GM21723 (cell line): ENCODE data around the gene DIPK2A.

Source experiments
- ATAC-seq: cut with Tn5 transposase; IDR thresholded peaks from one replicate; pipeline ENCODE4 v1.9.1; 2021; ENCODE audit warnings: mild to moderate bottlenecking, moderate library complexity; ENCODE audit not compliant: unreplicated experiment

Gene DIPK2A, protein sequence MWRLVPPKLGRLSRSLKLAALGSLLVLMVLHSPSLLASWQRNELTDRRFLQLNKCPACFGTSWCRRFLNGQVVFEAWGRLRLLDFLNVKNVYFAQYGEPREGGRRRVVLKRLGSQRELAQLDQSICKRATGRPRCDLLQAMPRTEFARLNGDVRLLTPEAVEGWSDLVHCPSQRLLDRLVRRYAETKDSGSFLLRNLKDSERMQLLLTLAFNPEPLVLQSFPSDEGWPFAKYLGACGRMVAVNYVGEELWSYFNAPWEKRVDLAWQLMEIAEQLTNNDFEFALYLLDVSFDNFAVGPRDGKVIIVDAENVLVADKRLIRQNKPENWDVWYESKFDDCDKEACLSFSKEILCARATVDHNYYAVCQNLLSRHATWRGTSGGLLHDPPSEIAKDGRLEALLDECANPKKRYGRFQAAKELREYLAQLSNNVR

DNA sequence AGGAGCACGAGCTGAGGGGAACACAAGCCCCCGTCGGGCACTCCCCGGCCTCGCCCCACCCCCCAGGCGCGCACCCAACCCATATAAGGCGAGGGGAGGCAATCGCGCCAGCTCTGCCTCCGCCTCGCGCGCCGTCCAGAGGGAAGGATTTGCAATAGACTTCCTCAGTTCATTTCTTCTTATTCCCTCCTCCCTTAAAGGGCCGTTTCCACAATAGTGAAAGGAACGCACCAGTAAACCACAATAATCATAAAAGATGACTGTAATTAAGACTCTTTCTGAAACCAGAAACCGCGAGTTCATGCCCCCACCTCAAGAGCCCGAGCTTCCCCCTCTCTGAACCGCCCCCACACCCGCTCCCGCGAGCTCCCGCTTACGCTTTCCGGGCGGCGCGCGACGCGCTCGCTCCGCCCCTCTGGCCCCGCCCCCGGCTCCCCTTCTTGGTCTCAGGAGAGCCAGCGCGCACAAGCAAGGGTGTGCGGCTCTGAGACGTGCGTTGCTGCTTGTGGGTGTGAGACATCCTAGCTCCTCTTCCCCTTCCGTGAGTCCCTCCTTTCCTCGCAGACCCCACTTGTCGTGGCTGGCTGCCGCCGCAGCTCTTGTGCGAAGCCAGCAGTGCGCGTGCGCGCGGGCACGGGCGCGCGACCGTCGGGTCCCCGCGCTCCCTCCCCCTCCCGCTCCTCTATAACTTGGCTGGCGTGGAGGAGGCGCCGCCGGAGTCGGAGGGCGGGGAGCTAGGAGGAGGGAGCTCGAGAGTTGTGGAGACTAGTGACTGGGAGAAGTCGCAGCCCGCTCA, at the start of gene DIPK2A:
Gene DIPK2A (plus strand): TSS at position 465 of the 796 bp plus-strand sequence. CDS start 510 bp downstream, outside the sequence.
- ATAC-seq = peak; percentile 57

DNA sequence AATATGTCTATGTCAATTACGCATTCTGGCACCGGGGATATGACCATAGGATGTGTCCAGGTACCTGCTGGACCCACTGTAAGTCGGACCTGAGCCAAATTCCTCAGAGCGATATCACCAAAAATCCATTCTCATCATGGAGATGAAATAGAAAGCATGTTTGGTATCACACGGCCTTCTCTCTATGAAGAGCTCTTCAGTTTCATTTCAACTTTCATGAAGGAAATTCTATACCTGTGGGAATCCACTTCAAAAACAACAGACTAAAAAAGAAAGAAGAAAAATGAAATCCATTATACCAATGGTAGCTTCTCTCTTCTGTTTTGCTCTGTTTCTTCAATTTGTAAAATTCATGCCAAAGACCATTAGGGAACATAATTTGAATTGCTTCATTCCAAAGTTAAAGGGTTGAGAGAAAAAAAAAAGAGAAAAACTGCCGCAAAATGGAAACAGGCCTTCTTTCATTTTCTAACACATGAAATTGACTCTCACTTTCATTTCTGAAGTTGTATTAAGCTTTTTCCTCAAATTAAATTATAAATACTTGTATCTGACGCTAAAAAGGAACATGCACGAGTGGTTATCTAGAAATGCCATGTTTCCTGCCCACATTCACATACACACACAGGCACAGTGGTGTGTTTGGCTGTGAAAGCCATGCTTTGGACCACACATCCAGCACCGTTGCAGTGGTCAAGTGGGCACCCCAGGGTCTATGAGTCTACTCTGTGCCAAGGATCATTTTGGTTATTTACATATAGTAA, 46.9 kb upstream of the DIPK2A start:
- peak; percentile 69 for ATAC-seq

DNA sequence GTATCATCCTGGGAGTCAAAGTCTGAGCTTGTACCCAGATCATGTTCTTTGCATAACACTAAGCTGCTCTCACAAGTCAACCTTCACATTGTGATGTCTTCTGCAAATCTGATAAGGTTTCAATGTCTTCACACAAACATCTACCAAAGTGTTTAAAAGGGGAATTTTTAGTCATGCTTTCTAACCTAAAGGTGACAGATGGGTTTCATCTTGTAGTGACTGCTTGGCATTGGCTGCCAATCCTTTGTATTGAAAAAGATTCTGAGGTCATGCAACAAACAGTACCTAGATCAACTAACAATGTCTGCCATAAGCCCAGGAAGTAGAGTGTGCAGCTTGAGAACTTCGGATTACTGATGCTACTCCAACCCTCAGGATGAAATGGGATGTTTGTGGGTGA, 43.6 kb upstream of the DIPK2A start:
- no peak for ATAC-seq

DNA sequence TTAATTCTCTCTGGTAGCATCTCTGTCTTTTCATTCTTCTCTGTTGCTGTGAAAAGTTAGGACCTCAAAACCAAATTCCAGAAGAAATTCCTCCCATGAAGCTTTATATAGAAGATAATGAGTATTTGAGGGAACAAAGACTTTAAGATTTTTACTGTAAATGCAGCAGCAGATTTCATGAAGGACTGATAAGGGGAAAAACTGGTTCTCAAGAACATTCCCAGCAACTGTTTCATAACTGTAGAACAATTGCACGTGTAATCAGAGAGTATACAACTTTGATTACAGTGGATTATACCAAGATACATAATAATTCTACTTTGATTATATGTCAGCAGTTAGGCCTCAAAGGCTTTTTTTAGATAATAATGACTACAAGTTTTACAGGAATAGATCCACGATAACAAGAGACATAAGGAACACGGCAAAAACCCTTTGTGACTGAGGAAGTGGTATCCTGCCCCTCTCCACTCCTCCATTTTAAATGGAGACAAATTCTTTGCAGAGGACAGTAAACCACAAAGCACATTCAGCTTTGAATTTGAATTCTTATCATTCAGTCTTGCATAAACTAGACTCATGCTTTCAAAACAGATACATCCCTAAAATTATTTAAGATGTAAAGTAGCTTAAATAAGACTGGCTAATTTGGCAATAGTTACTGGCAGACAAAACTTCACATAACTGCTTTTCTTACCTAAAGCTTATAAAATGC, 42.9 kb upstream of the DIPK2A start:
- ATAC-seq = no peak

DNA sequence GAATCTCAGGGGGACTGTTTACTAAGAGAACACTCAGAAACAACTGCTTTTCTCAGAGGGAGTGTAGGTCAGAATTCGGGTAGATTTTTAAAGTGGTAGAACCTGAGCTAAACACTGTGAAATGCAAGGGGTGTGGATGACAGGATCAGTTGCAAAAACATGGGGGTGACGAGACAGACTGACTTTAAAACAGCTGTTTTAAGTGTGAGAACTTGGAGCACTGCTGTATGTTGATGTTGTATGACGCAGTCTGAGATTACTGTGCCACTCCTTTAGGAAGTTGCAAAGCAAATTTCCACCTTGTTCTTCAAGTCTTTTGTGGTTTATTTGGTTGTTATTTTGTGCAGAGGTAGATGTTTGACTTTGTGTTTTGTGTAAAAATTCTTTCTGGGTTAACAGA, 36.8 kb upstream of the DIPK2A start:
- ATAC-seq = no peak

DNA sequence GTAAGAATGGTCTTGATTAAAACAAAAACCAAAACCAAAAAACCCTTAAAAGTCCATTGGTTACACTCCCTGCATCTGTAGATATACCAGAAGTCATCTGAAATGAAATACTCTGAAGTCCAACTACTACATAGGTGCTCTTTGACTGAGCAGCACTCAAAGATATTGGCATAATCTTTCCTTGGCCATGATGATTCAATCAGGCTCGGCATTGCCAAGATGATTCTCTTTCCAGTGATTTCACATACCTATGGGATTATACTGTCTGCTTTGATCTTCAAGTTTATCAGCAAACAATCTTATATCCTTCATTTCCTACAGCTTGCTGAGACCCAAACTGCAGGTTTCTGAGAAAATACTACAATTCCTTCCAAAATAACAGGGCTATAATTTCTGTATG, 35.9 kb upstream of the DIPK2A start:
- ATAC-seq = no peak

DNA sequence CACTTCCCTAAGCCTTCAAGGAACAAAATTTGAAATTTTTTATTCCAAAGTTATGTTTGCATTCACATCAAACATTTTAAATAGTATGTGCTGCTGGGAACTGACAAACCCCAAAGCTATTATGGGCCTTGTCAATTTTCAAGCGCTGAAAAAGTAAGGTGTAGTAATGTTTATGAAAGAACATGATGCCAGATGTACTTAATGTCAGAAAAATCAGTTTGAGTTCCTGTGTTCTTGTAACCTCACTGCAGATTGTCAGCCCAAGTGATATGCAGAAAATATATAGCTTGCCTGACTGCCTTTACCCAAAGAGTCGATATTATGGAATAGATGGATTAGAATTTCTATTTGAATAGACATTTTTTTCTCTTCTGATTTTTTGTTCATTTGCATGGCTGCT, 20.8 kb upstream of the DIPK2A start:
- ATAC-seq = no peak

DNA sequence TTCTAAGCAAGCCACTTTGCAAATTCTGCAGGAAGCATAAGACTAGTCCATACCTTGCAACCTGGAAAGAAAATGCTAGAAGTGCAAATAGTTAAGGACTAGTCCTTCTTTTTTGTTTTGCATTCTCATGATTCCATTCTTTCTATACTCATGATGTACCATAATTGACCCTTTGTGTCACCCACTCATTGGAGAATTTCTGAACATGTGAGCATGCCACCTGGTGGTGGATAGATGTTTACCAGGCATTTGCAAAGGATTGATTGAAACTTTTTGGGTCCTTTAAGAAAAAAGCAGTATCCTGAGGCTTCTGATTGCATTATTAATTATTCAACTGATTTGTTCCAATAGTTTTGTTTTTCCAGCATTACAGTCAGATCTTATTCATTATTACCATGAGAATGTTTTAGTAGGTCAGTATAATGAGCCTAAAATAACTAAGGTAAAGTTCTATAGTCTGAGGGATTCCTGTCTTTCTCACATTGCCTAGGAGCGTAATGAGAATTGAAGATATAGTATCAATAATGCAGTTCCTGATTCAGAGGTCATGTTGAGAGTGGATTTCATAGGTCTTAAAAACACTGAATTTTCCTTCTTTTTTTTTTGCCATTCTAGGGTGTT, 20.2 kb upstream of the DIPK2A start:
- ATAC-seq = peak; percentile 73

DNA sequence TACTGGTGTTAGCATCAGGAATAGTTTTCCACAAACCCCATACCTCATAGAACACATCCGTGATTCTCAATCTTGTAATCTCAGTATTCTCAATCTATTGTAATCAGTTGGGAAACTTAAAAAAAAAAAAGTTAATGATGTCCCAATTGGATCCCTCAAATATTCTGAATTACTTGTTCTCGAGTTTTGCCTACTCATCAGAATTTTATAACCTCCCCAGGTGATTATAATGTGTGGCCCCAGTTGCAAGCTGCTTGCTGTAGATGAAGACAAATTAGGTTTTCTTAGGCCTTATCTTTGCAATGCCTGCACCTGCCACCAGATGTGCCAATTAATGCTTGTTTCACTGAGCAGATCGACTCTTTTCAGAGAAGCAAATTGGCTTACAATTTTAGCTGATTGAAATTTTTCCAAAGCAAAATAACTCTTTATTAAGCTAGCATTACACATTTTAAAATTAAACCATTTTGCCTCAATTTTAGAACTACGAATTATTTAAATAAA, 19.0 kb upstream of the DIPK2A start:
- no peak for ATAC-seq

DNA sequence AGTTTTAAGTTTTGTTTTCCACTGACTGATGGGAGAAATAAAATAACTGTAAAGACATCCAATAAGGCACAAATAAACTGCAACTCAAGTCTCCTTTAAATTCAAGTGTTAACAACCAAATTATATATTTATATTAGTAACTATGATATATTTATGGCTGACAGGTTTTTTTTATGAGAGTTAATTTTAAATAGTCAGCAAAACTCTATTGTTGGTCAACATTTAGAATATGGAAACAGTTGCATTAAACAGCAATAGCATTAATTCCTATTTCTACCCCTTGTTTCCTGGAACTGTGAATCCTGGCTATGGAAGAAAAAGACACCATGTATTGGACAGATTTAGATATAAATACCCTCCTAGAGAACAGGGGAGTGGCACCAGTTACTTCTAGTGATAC, 16.5 kb upstream of the DIPK2A start:
- no peak for ATAC-seq

DNA sequence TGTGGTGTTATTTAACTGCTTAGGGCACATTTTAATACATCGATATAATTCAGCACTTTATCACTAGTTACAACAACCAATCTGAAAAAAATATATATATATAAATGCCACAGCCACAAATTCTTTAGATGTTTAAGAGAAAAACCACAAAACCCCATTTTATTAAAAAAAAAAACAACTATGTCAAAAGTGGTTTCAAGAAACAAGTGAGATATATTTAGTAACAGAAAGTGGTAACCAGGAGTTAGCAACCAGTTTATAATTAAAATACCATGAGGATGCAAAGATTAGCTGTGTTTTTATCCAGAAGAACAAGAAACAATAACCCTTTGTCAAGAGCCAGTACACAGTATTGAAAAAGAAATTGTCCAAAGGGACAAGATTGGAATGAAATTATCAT, 14.8 kb upstream of the DIPK2A start:
- ATAC-seq = no peak

DNA sequence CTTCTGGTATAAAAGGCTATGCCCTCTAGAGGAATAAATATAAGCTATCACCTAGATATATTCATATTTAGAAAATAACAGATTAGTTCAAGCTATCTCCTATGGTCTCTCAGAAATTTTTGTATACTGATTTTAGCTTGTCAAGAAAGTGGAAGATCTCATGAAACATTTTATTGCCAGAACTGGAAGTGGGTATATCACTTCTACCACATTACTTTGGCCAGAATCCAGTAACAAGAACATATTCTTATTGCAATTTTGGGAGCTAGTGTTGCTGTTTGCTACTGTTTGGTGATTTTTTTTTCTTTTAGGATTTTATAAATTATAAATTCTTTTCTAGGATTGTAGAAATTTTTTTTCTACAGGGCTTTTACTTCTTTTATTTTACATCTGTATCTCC, 14.2 kb upstream of the DIPK2A start:
- no peak for ATAC-seq

DNA sequence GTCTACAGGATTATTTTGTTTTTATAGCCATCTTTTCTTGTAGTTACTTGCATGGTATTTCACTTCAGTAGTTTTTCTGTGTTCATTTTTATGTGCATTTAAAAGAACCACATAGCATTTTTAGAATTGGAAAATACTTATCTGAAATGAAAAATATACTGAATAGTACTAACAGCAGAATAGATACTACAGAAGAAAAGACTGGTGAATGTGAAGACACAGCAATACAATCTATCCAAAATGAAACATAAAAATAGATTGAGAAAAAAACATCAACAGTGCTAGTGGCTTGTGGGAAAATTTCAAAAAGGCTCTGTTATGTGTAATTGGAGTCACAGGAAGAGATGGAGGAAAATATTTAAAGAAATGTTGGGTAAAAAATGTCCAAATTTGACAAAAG, 12.7 kb upstream of the DIPK2A start:
- no peak for ATAC-seq

DNA sequence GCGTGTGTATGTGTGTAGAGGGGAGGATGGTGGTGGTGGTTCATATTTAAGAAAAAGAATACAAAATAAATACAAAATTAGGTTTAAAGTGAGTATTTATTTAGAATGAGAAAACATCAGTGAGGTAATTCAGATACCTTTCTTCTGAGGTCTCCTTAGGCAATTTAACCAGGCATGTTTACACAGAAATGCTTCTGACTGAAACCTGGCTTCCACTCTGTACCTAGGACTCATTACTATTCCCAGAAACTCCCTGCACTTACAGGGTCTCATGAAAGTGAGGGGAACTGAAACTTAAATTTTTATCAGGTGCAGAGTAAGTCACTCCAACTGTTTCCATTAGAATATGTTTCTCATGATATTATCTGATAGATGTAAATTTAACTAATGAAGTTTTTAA, 10.3 kb upstream of the DIPK2A start:
- ATAC-seq = no peak

DNA sequence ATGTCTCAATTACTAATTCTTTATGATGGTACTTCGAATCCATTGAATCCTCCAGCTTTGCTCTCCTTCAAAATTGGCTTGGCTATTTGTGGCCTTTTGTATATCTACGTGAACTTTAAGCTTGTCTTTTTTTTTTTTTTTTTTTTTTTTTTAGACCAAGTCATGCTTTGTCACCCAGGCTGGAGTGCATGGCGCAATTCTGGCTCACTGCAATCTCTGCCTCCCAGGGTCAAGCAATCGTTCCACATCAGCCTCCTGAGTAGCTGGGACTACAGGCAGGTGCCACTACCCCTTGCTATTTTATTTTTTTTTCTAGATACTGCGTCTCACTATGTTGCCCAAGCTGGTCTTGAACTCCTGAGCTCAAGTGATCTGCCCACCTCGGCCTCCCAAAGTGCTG, 7.7 kb upstream of the DIPK2A start:
- no peak for ATAC-seq

DNA sequence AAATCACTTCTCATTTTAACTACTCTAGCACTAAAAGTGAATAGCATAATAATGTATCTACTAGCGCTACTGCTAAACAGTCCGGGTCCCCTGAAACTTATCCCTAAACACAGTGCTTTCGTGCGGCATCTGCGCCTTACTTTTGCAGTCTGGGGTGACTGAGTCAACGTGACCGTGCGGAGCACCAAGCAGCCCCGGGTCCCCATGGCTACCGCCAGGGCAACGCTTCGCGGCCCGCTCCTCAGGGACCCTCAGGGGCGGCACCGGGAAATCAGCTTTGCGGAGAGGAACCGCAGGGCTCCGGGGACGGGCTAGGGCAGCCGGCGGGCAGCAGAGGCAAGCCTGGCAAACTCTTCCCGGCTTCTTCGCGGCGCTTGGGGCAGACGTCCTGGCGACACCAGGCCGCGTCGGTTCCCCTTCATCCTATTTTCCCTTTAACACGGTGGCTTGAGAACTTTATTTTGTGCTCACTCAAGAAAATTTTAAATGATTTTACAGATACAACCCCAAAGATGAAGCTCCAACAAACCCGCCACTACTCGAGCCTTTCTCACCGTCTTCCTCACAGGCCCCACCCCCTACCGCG, 757 bp upstream of the DIPK2A start:
- peak; percentile 23 for ATAC-seq

DNA sequence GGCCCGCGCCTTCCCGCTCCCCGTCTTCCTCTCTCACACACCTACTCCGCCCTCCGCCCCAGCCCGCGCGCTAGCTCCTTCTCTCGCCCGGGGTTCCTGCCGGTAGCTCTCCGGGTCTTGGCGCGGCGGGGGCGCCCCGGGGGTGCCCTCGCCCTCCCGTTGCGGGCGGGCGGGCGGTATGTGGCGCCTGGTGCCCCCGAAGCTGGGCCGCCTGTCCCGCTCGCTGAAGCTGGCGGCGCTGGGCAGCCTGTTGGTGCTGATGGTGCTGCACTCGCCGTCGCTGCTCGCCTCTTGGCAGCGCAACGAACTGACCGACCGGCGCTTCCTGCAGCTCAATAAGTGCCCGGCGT, 507 bp downstream of the DIPK2A start:
- ATAC-seq = no peak

DNA sequence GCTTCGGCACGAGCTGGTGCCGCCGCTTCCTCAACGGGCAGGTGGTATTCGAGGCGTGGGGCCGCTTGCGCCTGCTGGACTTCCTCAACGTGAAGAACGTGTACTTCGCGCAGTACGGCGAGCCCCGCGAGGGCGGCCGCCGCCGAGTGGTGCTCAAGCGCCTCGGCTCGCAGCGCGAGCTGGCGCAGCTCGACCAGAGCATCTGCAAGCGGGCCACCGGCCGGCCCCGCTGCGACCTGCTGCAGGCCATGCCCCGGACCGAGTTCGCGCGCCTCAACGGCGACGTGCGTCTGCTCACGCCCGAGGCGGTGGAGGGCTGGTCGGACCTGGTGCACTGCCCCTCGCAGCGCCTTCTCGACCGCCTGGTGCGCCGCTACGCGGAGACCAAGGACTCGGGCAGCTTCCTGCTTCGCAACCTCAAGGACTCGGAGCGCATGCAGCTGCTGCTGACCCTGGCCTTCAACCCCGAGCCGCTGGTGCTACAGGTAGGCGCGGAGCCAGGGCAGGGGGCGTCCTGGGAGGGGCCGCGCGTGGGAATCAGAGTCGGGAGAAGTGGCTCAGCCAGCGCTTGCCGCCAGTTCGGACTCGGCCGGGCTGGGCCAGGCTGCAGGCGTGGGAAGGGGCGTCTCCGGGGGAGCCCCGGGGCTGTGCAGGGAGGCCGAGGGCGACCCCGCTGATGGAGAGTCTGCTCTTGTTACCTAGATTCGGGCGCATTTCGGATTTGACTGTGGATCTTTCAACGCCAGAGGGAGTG, 1.1 kb downstream of the DIPK2A start:
- peak; percentile 38 for ATAC-seq
